GM12878 (cell line): ENCODE data around the gene NLGN1. TPM values are rescaled to one million over a fixed set of nuclear protein-coding genes. Genes with fewer than 3 reads are reported as not detected.

Experiments
- ATAC-seq: fragments of 200-7000 bp; cut with Tn5 transposase; 3 replicates; pipeline ENCODE4 v1.9.1; 2020; ENCODE audit warnings: mild to moderate bottlenecking, moderate library complexity
- BruUV-seq: library from RNA; stranded (reverse); fragments of 400-500 nt; replicated peaks from 2 replicates; lab custom pipeline; 2021; lab: Mats Ljungman, UMichigan
- CTCF ChIA-PET: fragments of 300-600 bp; sonication (Branson Sonifier 250); formaldehyde crosslinking; extraction: SDS; loops from one replicate; lab custom pipeline; 2021; ENCODE audit warnings: inconsistent platforms; lab: Yijun Ruan, JAX
- POLR2A ChIA-PET: fragments of 350-600 bp; formaldehyde crosslinking; extraction: SDS; loops from one replicate; lab custom pipeline; 2021; ENCODE audit warnings: inconsistent platforms; lab: Charles Lee
- RAD21 ChIA-PET: fragments of 300-600 bp; sonication (Branson Sonifier 250); formaldehyde crosslinking; loops from one replicate; lab custom pipeline; 2023; ENCODE audit warnings: antibody characterized with exemption; ENCODE audit not compliant: unreplicated experiment; lab: Charles Lee
- SMC1A ChIA-PET: fragments of 300-600 bp; sonication (Branson Sonifier 250); formaldehyde crosslinking; loops from one replicate; lab custom pipeline; 2023; ENCODE audit not compliant: unreplicated experiment, uncharacterized antibody; lab: Charles Lee
- DNase-seq: peaks from one replicate; pipeline ENCODE4 v3.0.0-alpha.2; 2011; ENCODE audit warnings: low read depth, low spot score
- FAIRE-seq: peaks from 3 replicates; lab custom pipeline; 2011; peaks lifted over from hg19 to GRCh38; lab: Jason Lieb, UNC
- H2AFZ ChIP-seq: 2 replicates; pipeline ENCODE4 v1.6.0; 2011; ENCODE audit warnings: low read depth, low read length, control low read depth; ENCODE audit not compliant: control insufficient read depth
- H3K27ac ChIP-seq: 2 replicates; pipeline ENCODE4 v1.5.1; 2011; ENCODE audit warnings: control low read depth; ENCODE audit not compliant: control insufficient read depth, insufficient read depth
- H3K27me3 ChIP-seq, 2 experiments: replicated peaks in 1 of 2; 2 replicates each; pipeline versions ENCODE4 v1.6.0 to v1.6.1; 2011; ENCODE audit warnings: low read length in 1 of 2; ENCODE audit not compliant: control insufficient read depth in 2 of 2, insufficient read depth in 2 of 2
- H3K36me3 ChIP-seq, 2 experiments: 2 replicates each; pipeline ENCODE4 v1.5.1; 2011; ENCODE audit warnings: low read length in 1 of 2; ENCODE audit not compliant: control insufficient read depth in 2 of 2, insufficient read depth in 2 of 2
- H3K4me1 ChIP-seq: 2 replicates; pipeline ENCODE4 v1.6.1; 2011; ENCODE audit warnings: mild to moderate bottlenecking, low read length, moderate library complexity, mixed read lengths; ENCODE audit not compliant: control insufficient read depth, insufficient read depth
- H3K4me2 ChIP-seq: 2 replicates; pipeline ENCODE4 v1.6.0; 2011; ENCODE audit warnings: control low read depth; ENCODE audit not compliant: control insufficient read depth, insufficient read depth
- H3K4me3 ChIP-seq: fragments of 200-600 bp; sonication (generic); 2 replicates; pipeline ENCODE4 v1.5.1; 2016
- H3K79me2 ChIP-seq: 2 replicates; pipeline ENCODE4 v1.6.0; 2011; ENCODE audit warnings: low read length; ENCODE audit not compliant: control insufficient read depth, insufficient read depth
- H3K9ac ChIP-seq: 2 replicates; pipeline ENCODE4 v1.8.0; 2011; ENCODE audit warnings: low read length, control low read depth, mixed read lengths; ENCODE audit not compliant: control insufficient read depth, insufficient read depth
- H3K9me3 ChIP-seq: replicated peaks from 3 replicates; pipeline ENCODE4 v1.5.1; 2011; ENCODE audit warnings: mild to moderate bottlenecking, low read length; ENCODE audit not compliant: control insufficient read depth, insufficient read depth
- H4K20me1 ChIP-seq: 2 replicates; pipeline ENCODE4 v1.6.0; 2011; ENCODE audit not compliant: control insufficient read depth, insufficient read depth
- CREB1 ChIP-seq: IDR thresholded peaks from 2 replicates; pipeline ENCODE4 v1.6.1; 2012; ENCODE audit warnings: low read depth, mild to moderate bottlenecking, inconsistent platforms
- CREM ChIP-seq: IDR thresholded peaks from 2 replicates; pipeline ENCODE4 v1.6.1; 2014; ENCODE audit warnings: antibody characterized with exemption, low read depth
- DPF2 ChIP-seq: fragments of 450-650 bp; IDR thresholded peaks from 2 replicates; pipeline ENCODE4 v1.6.1; 2017; ENCODE audit warnings: mild to moderate bottlenecking
- ELK1 ChIP-seq: IDR thresholded peaks from 2 replicates; pipeline ENCODE4 v1.6.1; 2012; ENCODE audit warnings: low read depth, low read length, improper control_type of control experiment
- HDAC2 ChIP-seq: fragments of 200-600 bp; sonication (generic); IDR thresholded peaks from 2 replicates; pipeline ENCODE4 v1.6.1; 2017
- MEF2A ChIP-seq: IDR thresholded peaks from 2 replicates; pipeline ENCODE4 v1.6.1; 2011; ENCODE audit warnings: low read depth, mild to moderate bottlenecking, low read length, moderate library complexity; ENCODE audit not compliant: insufficient read depth
- NR2C1 ChIP-seq: fragments of 450-650 bp; IDR thresholded peaks from 2 replicates; pipeline ENCODE4 v1.6.1; 2017; ENCODE audit warnings: antibody characterized with exemption, mild to moderate bottlenecking, moderate library complexity
- NR2F1 ChIP-seq: fragments of 450-650 bp; conservative IDR thresholded peaks from 2 replicates; pipeline ENCODE4 v1.6.1; 2017; ENCODE audit warnings: mild to moderate bottlenecking
- SPI1 ChIP-seq: IDR thresholded peaks from 2 replicates; pipeline ENCODE4 v1.6.1; 2011; ENCODE audit warnings: low read depth, mild to moderate bottlenecking, low read length, moderate library complexity, borderline replicate concordance; ENCODE audit not compliant: insufficient read depth
- SRF ChIP-seq, 2 experiments: IDR thresholded peaks; 2 replicates each; pipeline ENCODE4 v1.6.1; 2011; ENCODE audit warnings: low read depth in 2 of 2, low read length in 2 of 2, mild to moderate bottlenecking in 1 of 2, moderate library complexity in 1 of 2
- TAF1 ChIP-seq: IDR thresholded peaks from 2 replicates; pipeline ENCODE4 v1.6.1; 2011; ENCODE audit warnings: mild to moderate bottlenecking, low read depth, low read length, borderline replicate concordance
- TBL1XR1 ChIP-seq: IDR thresholded peaks from 2 replicates; pipeline ENCODE4 v1.6.1; 2012; ENCODE audit warnings: low read depth, low read length, improper control_type of control experiment
- TCF7 ChIP-seq: IDR thresholded peaks from 2 replicates; pipeline ENCODE4 v1.6.1; 2014; ENCODE audit warnings: antibody characterized with exemption, borderline replicate concordance
- WRNIP1 ChIP-seq: IDR thresholded peaks from 2 replicates; pipeline ENCODE4 v1.6.1; 2011; ENCODE audit warnings: low read depth, low read length, improper control_type of control experiment, borderline replicate concordance
- ZNF207 ChIP-seq: fragments of 450-650 bp; IDR thresholded peaks from 2 replicates; pipeline ENCODE4 v1.6.1; 2014; ENCODE audit warnings: antibody characterized with exemption, mild to moderate bottlenecking, borderline replicate concordance
- WGBS: methylation state at CpG from one replicate; pipeline ENCODE4 v1.1.6; 2016; ENCODE audit warnings: low lambda C conversion rate; ENCODE audit not compliant: insufficient replicate concordance, insufficient coverage; ENCODE audit errors: missing lambda C conversion rate; 5-methylcytosine and 5-hydroxymethylcytosine counted together
- in situ Hi-C: fragments of 300-500 bp; cut with MboI; formaldehyde crosslinking; loops from 9 replicates; pipeline ENCODE4 v1.14.3; 2018; ENCODE audit warnings: mixed read lengths
- intact Hi-C: fragments of 100-400 bp; cut with micrococcal nuclease; formaldehyde crosslinking; loops from one replicate; pipeline ENCODE4 v1.14.2; 2022; ENCODE audit not compliant: unreplicated experiment
- polyA plus RNA-seq, 11 experiments: library from polyadenylated mRNA; depleted of rRNA in 4 of 11; unstranded in 6 of 11; stranded (reverse) in 5 of 11; fragments of >200 nt; fragmentation: Nextera tagmentation in 4 of 11; fragmentation: Illumina TruSeq in 1 of 11; extraction: Ambion mirVana in 4 of 11; extraction: Trizol in 1 of 11; gene quantifications; 1 replicate in 1 of 11; 2 replicates in 10 of 11; pipeline versions ENCODE4 v1.2.1 to v1.2.3, GENCODE V29; 2011 to 2016; ENCODE audit warnings: inconsistent platforms in 2 of 11, missing spikeins in 2 of 11, low read depth in 1 of 11
- total RNA-seq, 4 experiments: library from RNA; depleted of rRNA in 3 of 4; stranded (reverse); fragments of >200 nt in 3 of 4; fragmentation: Illumina TruSeq in 1 of 4; extraction: Trizol in 1 of 4; gene quantifications; 2 replicates each; pipeline versions ENCODE4 v1.2.1 to v1.2.3, GENCODE V29; 2013 to 2021
- TF ChIP-seq, protein P1 (sequence below): IDR thresholded peaks from 2 replicates; pipeline ENCODE4 v1.6.1; 2011; ENCODE audit warnings: borderline replicate concordance, low read depth, mild to moderate bottlenecking, moderate library complexity, mixed read lengths, low read length; ENCODE audit not compliant: insufficient read depth; ENCODE audit errors: extremely low read length

NLGN1 gene
- total and polyA plus RNA-seq, 10 of the 15 experiments (the other 5 are each of a cell fraction or from before 2014, with no cell fraction given) = not detected

- no peak for TF ChIP-seq ZNF207
- TF ChIP-seq CREB1 = no peak
- no peak for TF ChIP-seq CREM
- no peak for TF ChIP-seq SRF (IDR thresholded peaks at IDR 0.05; ENCODE audit: low read depth in 2 of 2, low read length in 2 of 2)
- no peak for TF ChIP-seq TBL1XR1
- TF ChIP-seq MEF2A = no peak
Measured at GRCh38 chr3:173663696-173664111, 266.2 kb downstream of the NLGN1 start (continued).

DNA sequence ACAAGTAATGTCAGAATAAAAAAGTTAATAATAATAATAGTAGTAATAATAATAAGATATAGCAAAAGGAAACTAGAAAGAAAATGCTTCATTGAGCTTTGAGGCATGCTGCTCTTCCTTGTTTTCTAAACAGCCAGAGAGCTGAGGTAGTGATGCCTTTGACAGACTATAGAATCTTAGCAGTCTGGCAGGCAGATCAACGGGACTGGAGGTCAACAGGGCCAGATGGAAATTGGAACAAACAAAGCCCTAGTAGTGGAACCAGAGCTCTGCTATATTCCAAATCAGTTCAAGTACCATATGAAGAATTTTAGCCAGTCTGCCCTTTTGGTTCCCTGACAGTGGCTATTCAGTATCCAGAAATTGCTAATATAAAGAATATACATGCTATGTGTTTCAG is 278.6 kb downstream of the NLGN1 start:
- 0% methylated on average over 1 of the region's 1 CpG for WGBS
- in situ Hi-C loops = no loop called here
- Histone ChIP-seq H3K4me2 (no peak overlapping the region), H2AFZ (no peak overlapping the region), H3K27me3 (no peaks in the 10 kb centered on the region), H3K4me1 (no peaks in the 10 kb centered on the region), H3K27ac (no peak overlapping the region), H3K9me3 (no peaks in the 10 kb centered on the region), H3K4me3 (no peak overlapping the region), H3K9ac (no peak overlapping the region), H3K79me2 (no peaks in the 10 kb centered on the region), H4K20me1 (no peaks in the 10 kb centered on the region), H3K36me3 (no peaks in the 10 kb centered on the region)
- ChIA-PET POLR2A (no interaction called here), RAD21 (no interaction called here), CTCF (interaction anchor here (1.5 kb wide), 1 partner anchor 11 kb away, joined by 4 read pairs; no protein-coding TSS in a partner anchor), SMC1A (no interaction called here)
- intact Hi-C loops = no loop called here
- no TSS peak for BruUV-seq
- TF ChIP-seq TCF7 = no peak
- no peak for TF ChIP-seq HDAC2
- TF ChIP-seq, protein P1, sequence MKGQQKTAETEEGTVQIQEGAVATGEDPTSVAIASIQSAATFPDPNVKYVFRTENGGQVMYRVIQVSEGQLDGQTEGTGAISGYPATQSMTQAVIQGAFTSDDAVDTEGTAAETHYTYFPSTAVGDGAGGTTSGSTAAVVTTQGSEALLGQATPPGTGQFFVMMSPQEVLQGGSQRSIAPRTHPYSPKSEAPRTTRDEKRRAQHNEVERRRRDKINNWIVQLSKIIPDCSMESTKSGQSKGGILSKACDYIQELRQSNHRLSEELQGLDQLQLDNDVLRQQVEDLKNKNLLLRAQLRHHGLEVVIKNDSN = no peak
- TF ChIP-seq ZNF207 = no peak
- TF ChIP-seq DPF2 = no peak
- no peak for TF ChIP-seq TAF1
- TF ChIP-seq NR2C1 = no peak
- no peak for TF ChIP-seq ELK1
- no peak for TF ChIP-seq WRNIP1
- no peak for TF ChIP-seq NR2F1
- no peak for TF ChIP-seq SPI1
- no peak for FAIRE-seq
- no peak for DNase-seq
- no peak for ATAC-seq
